GM13977 (cell line): ENCODE data around the gene PDE4D.

Experiments
- DNase-seq: peaks from one replicate; pipeline ENCODE4 v3.0.0; 2012; ENCODE audit warnings: low spot score
- in situ Hi-C: fragments of 300-500 bp; cut with MboI; formaldehyde crosslinking; loops from one replicate; pipeline ENCODE4 v1.12.0; 2022; ENCODE audit warnings: low sequenced_read_pairs, low pct_unique_long_range_greater_than_20kb, mixed read lengths, inconsistent platforms; ENCODE audit not compliant: unreplicated experiment
- TF ChIP-seq, protein P1 (sequence below): IDR thresholded peaks from 2 replicates; pipeline ENCODE4 v1.5.1; 2012; ENCODE audit warnings: mild to moderate bottlenecking, control low read depth; ENCODE audit not compliant: insufficient read depth; ENCODE audit errors: extremely low read depth, missing control alignments

The PDE4D gene

DNA sequence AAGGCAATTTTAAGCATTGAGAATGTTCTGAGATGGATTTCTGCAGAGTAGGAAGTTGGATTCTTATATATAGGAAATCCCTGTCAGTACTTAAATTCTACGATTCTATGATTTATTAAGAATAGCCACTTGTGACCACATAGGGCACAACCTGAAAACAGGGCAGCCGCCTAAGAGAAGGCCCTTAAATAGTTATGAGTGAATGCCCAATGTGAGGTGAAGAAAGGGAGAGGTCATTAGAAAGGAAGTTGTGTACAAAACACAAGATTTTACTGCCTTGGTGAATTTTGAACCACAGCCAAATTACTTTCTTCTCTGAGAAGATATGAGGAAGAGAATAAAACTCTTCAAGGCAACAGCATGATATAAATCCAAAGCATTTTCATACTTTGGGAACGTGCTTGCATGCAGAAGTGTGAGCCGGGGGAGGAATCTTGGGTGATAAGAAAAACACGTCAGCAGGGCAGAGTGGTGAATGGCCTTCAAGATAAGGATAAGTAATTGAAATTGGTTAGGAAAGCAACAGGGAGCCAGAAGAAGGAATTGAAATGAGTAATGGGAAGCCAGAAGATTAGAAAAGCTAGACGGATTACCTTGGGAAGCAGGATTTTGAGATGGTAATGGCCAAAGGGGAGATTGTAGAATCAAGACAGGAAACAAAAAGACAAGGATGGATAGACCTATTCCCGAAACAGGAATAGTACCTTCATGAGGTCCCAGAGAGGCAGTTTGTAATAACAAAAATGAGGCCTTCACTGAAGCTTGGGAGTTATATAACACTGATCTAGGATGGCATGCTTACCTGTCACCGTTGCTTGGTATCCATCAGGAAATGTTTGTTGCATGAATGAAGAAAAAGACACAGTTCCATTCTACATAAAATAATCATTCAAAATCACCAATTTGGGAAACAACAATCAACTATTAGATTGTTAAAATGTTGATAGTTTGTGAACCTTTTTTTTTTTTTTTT, 244.3 kb downstream of the PDE4D start:
- in situ Hi-C loops: no loop called here
- DNase-seq: no peak
- TF ChIP-seq, protein P1, sequence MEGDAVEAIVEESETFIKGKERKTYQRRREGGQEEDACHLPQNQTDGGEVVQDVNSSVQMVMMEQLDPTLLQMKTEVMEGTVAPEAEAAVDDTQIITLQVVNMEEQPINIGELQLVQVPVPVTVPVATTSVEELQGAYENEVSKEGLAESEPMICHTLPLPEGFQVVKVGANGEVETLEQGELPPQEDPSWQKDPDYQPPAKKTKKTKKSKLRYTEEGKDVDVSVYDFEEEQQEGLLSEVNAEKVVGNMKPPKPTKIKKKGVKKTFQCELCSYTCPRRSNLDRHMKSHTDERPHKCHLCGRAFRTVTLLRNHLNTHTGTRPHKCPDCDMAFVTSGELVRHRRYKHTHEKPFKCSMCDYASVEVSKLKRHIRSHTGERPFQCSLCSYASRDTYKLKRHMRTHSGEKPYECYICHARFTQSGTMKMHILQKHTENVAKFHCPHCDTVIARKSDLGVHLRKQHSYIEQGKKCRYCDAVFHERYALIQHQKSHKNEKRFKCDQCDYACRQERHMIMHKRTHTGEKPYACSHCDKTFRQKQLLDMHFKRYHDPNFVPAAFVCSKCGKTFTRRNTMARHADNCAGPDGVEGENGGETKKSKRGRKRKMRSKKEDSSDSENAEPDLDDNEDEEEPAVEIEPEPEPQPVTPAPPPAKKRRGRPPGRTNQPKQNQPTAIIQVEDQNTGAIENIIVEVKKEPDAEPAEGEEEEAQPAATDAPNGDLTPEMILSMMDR: no peak

DNA sequence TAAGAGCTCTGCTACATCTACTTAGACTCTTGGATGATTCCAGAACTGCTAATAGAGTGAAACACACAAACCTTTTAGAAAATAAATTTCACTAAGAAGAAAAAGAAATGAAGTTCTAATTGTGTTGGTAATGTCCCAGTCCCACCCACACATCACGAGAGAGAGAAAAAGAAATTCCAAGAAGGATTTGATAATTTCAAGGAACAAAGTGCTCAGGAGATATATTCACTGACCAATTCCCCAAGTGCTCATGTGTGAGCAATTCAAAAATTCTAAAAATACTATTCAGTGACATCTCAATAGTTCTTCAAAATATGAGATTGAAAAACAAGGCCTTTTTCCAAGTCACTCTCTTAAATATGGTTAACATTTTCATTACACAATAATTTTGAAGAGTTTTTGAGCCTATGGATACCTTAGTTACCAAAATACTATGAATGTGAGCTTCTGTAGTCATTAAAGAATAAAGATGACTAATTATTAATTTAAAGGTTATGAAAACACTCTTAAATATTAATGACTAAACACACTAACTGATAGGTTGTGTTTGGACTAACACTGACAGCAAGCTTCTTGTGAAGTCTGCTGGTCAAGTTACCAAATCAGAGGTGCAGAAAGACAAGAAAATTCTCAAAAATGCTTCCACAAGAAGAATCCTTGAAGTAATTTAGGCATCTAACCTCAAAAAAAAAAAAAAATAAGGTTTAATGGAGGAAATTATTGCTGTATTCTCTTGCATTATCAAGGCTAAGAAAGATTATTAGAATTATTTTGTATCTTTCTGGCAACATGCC, 245.3 kb downstream of the PDE4D start:
- TF ChIP-seq, protein P1: no peak
- no peak for DNase-seq
- in situ Hi-C loops: no loop called here

DNA sequence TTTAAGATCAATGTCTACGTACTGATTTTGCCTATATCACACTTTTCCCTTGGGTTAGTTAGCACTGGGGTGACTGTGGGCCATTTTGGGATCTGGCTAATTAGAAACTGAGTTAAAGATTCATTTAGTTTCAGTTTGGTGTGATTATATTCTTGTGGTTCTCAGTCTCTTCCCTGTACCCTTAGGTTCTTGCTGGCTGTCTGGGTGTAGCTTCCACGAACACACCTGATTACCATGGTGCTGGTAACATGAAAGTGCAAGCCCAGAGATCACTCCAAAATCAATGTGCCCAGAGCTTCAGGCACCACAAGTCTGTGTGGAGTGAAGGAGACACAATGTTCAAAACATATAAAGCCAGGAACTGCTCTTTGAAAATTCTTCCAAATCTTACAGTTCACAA, 248.1 kb downstream of the PDE4D start:
- TF ChIP-seq, protein P1: no peak
- in situ Hi-C loops: no loop called here
- no peak for DNase-seq

DNA sequence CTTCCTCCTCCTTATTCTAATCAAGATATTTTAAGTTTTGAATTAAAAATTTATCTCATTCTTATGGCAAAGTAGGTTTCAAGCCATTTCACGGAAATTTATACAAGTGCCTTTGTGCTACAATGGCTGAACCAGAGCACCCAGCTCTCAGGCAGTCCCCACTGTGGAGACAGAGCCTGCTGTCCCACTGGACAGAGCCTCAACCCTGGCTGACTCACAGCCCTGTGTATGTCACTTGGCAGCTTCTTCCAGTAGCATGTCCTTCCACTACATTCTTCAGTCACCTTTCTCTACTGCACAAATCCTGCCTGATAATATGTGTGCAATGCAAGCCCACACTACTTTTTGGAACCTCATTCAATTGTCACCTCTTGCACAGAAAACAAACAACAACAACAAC, 253.1 kb downstream of the PDE4D start:
- in situ Hi-C loops: no loop called here
- DNase-seq: no peak
- TF ChIP-seq, protein P1: no peak

DNA sequence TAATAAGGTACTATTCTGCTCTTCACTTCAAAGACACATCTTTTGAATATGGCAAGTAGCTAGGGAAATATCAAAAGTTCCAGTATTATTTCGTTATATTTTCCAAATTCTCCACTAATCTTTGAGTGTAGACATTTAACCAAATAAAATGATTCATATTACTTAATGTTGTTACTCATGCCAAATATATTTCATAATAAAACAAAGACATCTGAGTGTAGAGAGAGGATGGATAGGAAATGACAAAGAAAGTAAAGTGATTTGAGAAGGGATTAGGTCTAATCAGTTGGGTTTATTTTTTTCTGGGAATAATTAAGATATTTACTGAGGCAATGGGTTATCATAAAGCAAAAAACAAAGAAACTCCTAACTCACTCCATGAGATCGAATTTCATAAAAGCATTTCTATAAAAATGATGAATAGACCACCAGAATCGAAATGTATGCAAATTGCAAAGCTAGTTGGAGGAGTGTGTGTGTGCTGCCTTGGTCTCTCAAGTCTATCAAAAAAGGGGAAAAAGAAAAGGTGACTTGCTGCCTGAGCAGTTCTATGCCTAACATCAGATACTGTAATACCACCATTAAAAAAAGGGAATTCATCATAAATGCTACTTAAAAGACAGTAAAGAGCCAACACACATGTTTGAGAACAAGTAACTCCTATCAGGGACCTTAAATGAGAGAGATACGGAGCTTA, 255.5 kb downstream of the PDE4D start:
- in situ Hi-C loops: no loop called here
- DNase-seq: no peak
- TF ChIP-seq, protein P1: no peak

DNA sequence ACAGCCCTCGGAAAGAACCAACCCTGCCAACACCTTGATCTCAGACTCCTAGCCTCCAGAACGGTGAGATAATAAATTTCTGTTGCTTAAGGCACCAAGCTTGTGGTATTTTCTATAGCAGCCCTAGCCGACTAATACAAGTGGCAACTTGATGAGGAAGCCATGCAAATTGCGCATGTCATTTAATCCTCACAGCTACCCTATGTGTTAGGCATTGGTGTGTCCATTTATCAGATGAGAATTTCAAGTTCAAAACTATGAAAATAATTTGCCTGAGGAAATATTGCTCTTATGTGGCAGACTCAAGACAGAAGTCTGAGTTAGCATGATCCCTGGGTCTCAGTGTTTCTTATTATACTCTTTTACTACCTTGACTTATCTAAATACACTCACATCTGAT, 264.0 kb downstream of the PDE4D start:
- TF ChIP-seq, protein P1: no peak
- no peak for DNase-seq
- in situ Hi-C loops: no loop called here
